Liver (tissue), 9 donors: ENCODE data around the gene RASD2. TPM values are rescaled to one million over a fixed set of nuclear protein-coding genes. Genes with fewer than 3 reads are reported as not detected.

Experiments used
- DNase-seq: peaks from one replicate; pipeline ENCODE4 v3.0.0-alpha.2; 2017; ENCODE audit warnings: low spot score
- H3K27ac ChIP-seq, 2 donors: one replicate each; pipeline ENCODE4 v1.7.0; 2013; ENCODE audit warnings: inconsistent platforms in 2 of 2, low read length in 2 of 2, control low read depth in 1 of 2, low read depth in 1 of 2, mild to moderate bottlenecking in 1 of 2
- H3K27me3 ChIP-seq, 4 donors: one replicate each; pipeline versions ENCODE4 v1.6.1 to v1.7.0; 2013; ENCODE audit warnings: low read length in 3 of 4, inconsistent platforms in 1 of 4, mild to moderate bottlenecking in 1 of 4, moderate library complexity in 1 of 4; ENCODE audit not compliant: control insufficient read depth in 4 of 4, insufficient read depth in 4 of 4
- H3K36me3 ChIP-seq, 4 donors: one replicate each; pipeline versions ENCODE4 v1.6.1 to v1.7.0; 2013; ENCODE audit warnings: low read length in 3 of 4, mild to moderate bottlenecking in 3 of 4, low read depth in 1 of 4, moderate library complexity in 1 of 4; ENCODE audit not compliant: control insufficient read depth in 4 of 4, insufficient read depth in 3 of 4
- H3K4me1 ChIP-seq, 4 donors: one replicate each; pipeline versions ENCODE4 v1.6.1 to v1.7.0; 2013; ENCODE audit warnings: low read length in 3 of 4, mild to moderate bottlenecking in 3 of 4, moderate library complexity in 1 of 4; ENCODE audit not compliant: control insufficient read depth in 4 of 4, insufficient read depth in 4 of 4
- H3K4me3 ChIP-seq, 3 donors: one replicate each; pipeline versions ENCODE4 v1.6.1 to v1.7.0; 2013; ENCODE audit warnings: low read length in 3 of 3, control low read depth in 1 of 3, low read depth in 1 of 3, mild to moderate bottlenecking in 1 of 3
- H3K9ac ChIP-seq, 2 donors: one replicate each; pipeline ENCODE4 v1.7.0; 2013; ENCODE audit warnings: low read length in 2 of 2, mild to moderate bottlenecking in 2 of 2, moderate library complexity in 2 of 2, control low read depth in 1 of 2, low read depth in 1 of 2
- H3K9me3 ChIP-seq, 4 donors: one replicate each; pipeline versions ENCODE4 v1.6.1 to v1.7.0; 2013; ENCODE audit warnings: low read length in 3 of 4; ENCODE audit not compliant: control insufficient read depth in 4 of 4
- ATF3 ChIP-seq: IDR thresholded peaks from 2 replicates; pipeline ENCODE4 v1.6.1; 2016; ENCODE audit warnings: antibody characterized with exemption
- CTCF ChIP-seq: fragments of 150-350 bp; IDR thresholded peaks from 2 replicates; pipeline ENCODE4 v1.5.1; 2017; ENCODE audit warnings: improper control_type of control experiment, low read depth, low read length; ENCODE audit not compliant: missing input control
- EGR1 ChIP-seq, 2 donors: IDR thresholded peaks; 2 replicates each; pipeline ENCODE4 v1.6.1; 2016 to 2018; ENCODE audit warnings: antibody characterized with exemption in 2 of 2, low read depth in 2 of 2
- FOXA1 ChIP-seq: IDR thresholded peaks from 2 replicates; pipeline ENCODE4 v1.6.1; 2016; ENCODE audit warnings: antibody characterized with exemption
- FOXA2 ChIP-seq: IDR thresholded peaks from 2 replicates; pipeline ENCODE4 v1.6.1; 2016; ENCODE audit warnings: antibody characterized with exemption
- GABPA ChIP-seq, 2 donors: IDR thresholded peaks in 1 of 2; conservative IDR thresholded peaks in 1 of 2; 2 replicates each; pipeline ENCODE4 v1.6.1; 2016; ENCODE audit warnings: antibody characterized with exemption in 2 of 2, mild to moderate bottlenecking in 1 of 2, moderate library complexity in 1 of 2
- HNF4A ChIP-seq, 2 donors: conservative IDR thresholded peaks; 2 replicates each; pipeline ENCODE4 v1.6.1; 2016; ENCODE audit warnings: antibody characterized with exemption in 2 of 2, mild to moderate bottlenecking in 2 of 2
- HNF4G ChIP-seq: IDR thresholded peaks from 2 replicates; pipeline ENCODE4 v1.6.1; 2016; ENCODE audit warnings: antibody characterized with exemption
- JUND ChIP-seq, 2 donors: IDR thresholded peaks; 2 replicates each; pipeline ENCODE4 v1.6.1; 2016; ENCODE audit warnings: antibody characterized with exemption in 2 of 2
- MAX ChIP-seq: IDR thresholded peaks from 2 replicates; pipeline ENCODE4 v1.6.1; 2016; ENCODE audit warnings: antibody characterized with exemption
- NR2F2 ChIP-seq: IDR thresholded peaks from 2 replicates; pipeline ENCODE4 v1.6.1; 2016; ENCODE audit warnings: antibody characterized with exemption
- RAD21 ChIP-seq, 2 donors: IDR thresholded peaks; 2 replicates each; pipeline ENCODE4 v1.6.1; 2016; ENCODE audit warnings: antibody characterized with exemption in 2 of 2, mild to moderate bottlenecking in 2 of 2
- REST ChIP-seq: IDR thresholded peaks from 2 replicates; pipeline ENCODE4 v1.6.1; 2016; ENCODE audit warnings: antibody characterized with exemption, mild to moderate bottlenecking
- RXRA ChIP-seq, 2 donors: IDR thresholded peaks; 2 replicates each; pipeline ENCODE4 v1.6.1; 2017 to 2018; ENCODE audit warnings: antibody characterized with exemption in 2 of 2, mild to moderate bottlenecking in 1 of 2
- SP1 ChIP-seq: IDR thresholded peaks from 2 replicates; pipeline ENCODE4 v1.6.1; 2018; ENCODE audit warnings: antibody characterized with exemption, mild to moderate bottlenecking
- TAF1 ChIP-seq: conservative IDR thresholded peaks from 2 replicates; pipeline ENCODE4 v1.6.1; 2016; ENCODE audit warnings: antibody characterized with exemption, mild to moderate bottlenecking
- YY1 ChIP-seq: IDR thresholded peaks from 2 replicates; pipeline ENCODE4 v1.6.1; 2016; ENCODE audit warnings: antibody characterized with exemption, mild to moderate bottlenecking
- ZBTB33 ChIP-seq: IDR thresholded peaks from 2 replicates; pipeline ENCODE4 v1.6.1; 2016; ENCODE audit warnings: antibody characterized with exemption
- WGBS: extraction: QIAGEN DNeasy Blood & Tissue Kit; methylation state at CpG from one replicate; pipeline ENCODE4 v1.1.7; 2013; 5-methylcytosine and 5-hydroxymethylcytosine counted together
- polyA plus RNA-seq, 2 donors: library from polyadenylated mRNA; stranded (reverse) in 1 of 2; unstranded in 1 of 2; fragments of 200-250 nt in 1 of 2; fragments of >200 nt in 1 of 2; fragmentation: Nextera tagmentation in 1 of 2; extraction: Ambion mirVana in 1 of 2; gene quantifications; one replicate each; pipeline versions ENCODE4 v1.2.1 to v1.2.3, GENCODE V29; 2013 to 2015
- total RNA-seq, 2 donors: library from RNA; depleted of rRNA; stranded (reverse); fragments of >200 nt; gene quantifications; one replicate each; pipeline ENCODE4 v1.2.3, GENCODE V29; 2014
- donor health status: healthy.
- donor health status: healthy.
- donor health status: healthy.
- donor health status: healthy.
- donor health status: healthy.

RASD2 gene
- total and polyA plus RNA-seq, 4 donors, result under 0.01 to 0.05 TPM; not detected in 2

- H3K27ac ChIP-seq, result no peak overlapping the region
- H3K27me3 ChIP-seq, result peaks cover 0 to 3% (median 0%) of the 10 kb centered on the region in 4 donors
- TF ChIP-seq GABPA (IDR thresholded peaks at IDR 0.05 in 1 of 2, conservative IDR thresholded peaks at IDR 0.05 in 1 of 2) (no peak), RAD21 (IDR thresholded peaks at IDR 0.05) (no peak), SP1 (no peak), RXRA (IDR thresholded peaks at IDR 0.05) (no peak), HNF4G (no peak), EGR1 (IDR thresholded peaks at IDR 0.05; ENCODE audit: low read depth in 2 of 2) (no peak), FOXA1 (no peak), NR2F2 (no peak), REST (no peak), YY1 (no peak), CTCF (no peak), MAX (no peak), FOXA2 (no peak), ZBTB33 (no peak), JUND (IDR thresholded peaks at IDR 0.05) (no peak), ATF3 (no peak), TAF1 (no peak), HNF4A (conservative IDR thresholded peaks at IDR 0.05) (no peak)
- peaks cover 0 to 7% (median 0%) of the 10 kb centered on the region in 4 donors for H3K4me1 ChIP-seq
- no peak overlapping the region for H3K9ac ChIP-seq
- DNase-seq, result no peak
- no peaks in the 10 kb centered on the region for H3K36me3 ChIP-seq
- WGBS, result 56% methylated on average over 13 of the region's 13 CpGs
- H3K9me3 ChIP-seq, result no peaks in the 10 kb centered on the region
- no peak overlapping the region for H3K4me3 ChIP-seq
These were observed 7.5 kb downstream of the RASD2 start for GRCh38 chr22:35547987-35548721.
